Keratinocyte (primary cell): ENCODE data around the gene SLC9C2.
A peak's percentile ranks its signal among the peaks of the same experiment; 100 is the strongest.

ENCODE experiments used
- EZH2 ChIP-seq: IDR thresholded peaks from one replicate; pipeline ENCODE4 v1.6.1; 2012; ENCODE audit warnings: inconsistent platforms, mild to moderate bottlenecking, low read length, moderate library complexity
- TF ChIP-seq, protein P1 (sequence below), 3 experiments: IDR thresholded peaks in 1 of 3; conservative IDR thresholded peaks in 1 of 3; optimal IDR thresholded peaks in 1 of 3; 2 replicates in 2 of 3; 3 replicates in 1 of 3; pipeline versions ENCODE3 to v1.5.1; 2011; ENCODE audit warnings: low read length in 3 of 3, mild to moderate bottlenecking in 3 of 3, moderate library complexity in 2 of 3, control low read depth in 1 of 3, inconsistent platforms in 1 of 3; ENCODE audit not compliant: insufficient read depth in 2 of 3; ENCODE audit errors: extremely low read depth in 1 of 3

DNA sequence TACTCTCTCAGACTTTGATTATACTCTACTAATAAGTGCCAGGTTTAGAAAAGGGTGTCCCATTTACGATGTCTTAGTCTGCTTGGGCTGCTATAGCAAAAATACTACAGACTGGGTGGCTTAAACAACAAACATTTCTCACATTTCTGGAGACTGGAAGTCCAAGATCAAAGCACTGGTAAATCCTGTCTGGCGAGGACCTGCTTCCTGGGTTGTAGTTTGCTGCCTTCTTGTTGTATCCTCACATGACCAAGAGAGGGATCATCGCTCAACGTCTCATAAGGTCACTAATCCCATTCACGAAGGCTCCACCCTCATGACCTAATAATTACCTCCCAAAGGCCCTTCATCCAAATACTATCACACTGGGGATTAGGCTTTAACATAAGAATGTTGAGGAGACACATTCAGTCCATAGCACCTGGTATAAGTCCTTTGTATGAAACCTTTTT, 113.7 kb downstream of the SLC9C2 start:
- TF ChIP-seq, protein P1, sequence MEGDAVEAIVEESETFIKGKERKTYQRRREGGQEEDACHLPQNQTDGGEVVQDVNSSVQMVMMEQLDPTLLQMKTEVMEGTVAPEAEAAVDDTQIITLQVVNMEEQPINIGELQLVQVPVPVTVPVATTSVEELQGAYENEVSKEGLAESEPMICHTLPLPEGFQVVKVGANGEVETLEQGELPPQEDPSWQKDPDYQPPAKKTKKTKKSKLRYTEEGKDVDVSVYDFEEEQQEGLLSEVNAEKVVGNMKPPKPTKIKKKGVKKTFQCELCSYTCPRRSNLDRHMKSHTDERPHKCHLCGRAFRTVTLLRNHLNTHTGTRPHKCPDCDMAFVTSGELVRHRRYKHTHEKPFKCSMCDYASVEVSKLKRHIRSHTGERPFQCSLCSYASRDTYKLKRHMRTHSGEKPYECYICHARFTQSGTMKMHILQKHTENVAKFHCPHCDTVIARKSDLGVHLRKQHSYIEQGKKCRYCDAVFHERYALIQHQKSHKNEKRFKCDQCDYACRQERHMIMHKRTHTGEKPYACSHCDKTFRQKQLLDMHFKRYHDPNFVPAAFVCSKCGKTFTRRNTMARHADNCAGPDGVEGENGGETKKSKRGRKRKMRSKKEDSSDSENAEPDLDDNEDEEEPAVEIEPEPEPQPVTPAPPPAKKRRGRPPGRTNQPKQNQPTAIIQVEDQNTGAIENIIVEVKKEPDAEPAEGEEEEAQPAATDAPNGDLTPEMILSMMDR (optimal IDR thresholded peaks at IDR 0.05 in 1 of 3, IDR thresholded peaks at IDR 0.05 in 1 of 3, conservative IDR thresholded peaks at IDR 0.05 in 1 of 3; ENCODE audit: extremely low read depth in 1 of 3, insufficient read depth in 2 of 3, low read length in 3 of 3), result peak in 1 of 3 experiments; percentile 8
- no peak for TF ChIP-seq EZH2
